HG03460 (cell line): Measurements from ENCODE around the gene FAM20B.

ENCODE experiments used
- ATAC-seq: cut with Tn5 transposase; IDR thresholded peaks from one replicate; pipeline ENCODE4 v1.9.1; 2021; ENCODE audit not compliant: unreplicated experiment

The FAM20B gene

DNA sequence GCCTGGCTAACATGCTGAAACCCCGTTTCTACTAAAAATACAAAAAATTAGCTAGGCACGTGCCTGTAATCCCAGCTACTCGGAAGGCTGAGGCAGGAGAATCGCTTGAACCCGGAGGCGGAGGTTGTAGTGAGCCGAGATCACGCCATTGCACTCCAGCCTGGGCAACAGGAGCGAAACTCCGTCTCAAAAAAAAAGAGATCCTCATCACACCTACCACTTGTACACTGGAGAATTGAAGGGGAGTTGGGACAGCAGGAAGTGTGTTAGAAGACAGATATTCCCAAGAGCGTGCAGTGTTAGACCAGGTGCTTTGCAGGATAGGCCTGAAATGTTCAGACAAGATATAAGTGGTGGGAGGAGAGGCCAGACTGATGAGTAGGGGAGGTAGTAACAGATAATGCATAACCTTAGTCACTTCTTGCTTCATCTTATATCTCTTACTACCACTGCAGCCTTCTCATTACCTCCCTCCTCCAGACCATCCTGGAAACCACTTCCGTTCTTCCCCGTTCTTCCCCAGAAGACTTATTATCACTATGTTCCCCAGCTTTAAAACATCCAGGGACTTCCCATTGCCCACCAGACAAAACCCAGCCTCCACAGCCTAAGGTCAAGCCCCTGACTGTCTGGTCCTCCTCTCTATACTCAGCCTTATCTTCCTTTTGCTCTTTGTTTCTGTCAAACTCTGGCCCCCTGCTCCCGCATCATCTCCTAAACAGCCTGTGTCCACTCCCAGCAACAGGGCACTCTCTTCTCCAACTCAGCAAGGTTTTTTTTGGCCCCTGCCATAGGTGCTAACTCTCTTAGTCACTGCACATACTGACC, 21.3 kb downstream of the FAM20B start:
- ATAC-seq = no peak

- ATAC-seq = no peak
These were observed 21.9 kb downstream of the FAM20B start for GRCh38 chr1:179047636-179047997.

DNA sequence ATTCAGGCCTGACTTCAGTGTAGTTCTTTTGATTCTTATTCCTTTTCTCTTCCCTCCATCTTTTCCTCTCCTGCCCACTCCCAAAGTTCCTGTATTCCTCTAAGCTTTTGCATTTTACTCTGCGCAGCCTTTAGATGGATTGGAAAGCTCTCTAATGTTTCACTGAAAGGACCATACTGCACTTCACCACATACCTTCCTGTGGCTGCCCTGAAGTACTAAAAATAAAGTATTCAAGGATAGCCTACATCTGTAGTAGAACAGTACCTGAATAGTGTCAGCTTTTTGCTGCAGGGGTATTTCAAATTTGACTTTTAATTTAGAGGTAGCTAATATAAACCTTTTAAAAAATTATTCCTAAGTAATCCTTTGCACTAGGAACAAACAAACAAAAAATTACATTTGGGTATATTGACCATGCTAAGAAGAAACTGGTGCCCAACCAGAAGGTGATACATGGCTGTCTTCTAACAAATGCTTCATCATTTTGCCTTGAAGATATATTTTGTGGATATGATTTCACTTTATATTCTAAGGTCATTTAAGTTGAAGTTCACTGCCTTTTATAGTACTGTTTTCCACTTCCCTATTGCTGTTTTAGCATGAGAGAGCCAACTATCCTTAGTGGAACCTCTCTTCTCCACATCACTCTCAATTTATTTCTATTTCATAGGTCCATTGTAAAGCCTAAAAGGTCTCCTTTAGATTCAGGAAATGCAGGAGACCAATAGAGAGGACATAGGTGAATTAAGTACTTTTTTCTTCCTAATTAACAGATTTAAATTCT, 22.8 kb downstream of the FAM20B start:
- ATAC-seq = no peak

GRCh38 chr1:179052776-179053175, 27.1 kb downstream of the FAM20B start:
- no peak for ATAC-seq

GRCh38 chr1:179053486-179053885, 27.8 kb downstream of the FAM20B start:
- ATAC-seq = no peak

DNA sequence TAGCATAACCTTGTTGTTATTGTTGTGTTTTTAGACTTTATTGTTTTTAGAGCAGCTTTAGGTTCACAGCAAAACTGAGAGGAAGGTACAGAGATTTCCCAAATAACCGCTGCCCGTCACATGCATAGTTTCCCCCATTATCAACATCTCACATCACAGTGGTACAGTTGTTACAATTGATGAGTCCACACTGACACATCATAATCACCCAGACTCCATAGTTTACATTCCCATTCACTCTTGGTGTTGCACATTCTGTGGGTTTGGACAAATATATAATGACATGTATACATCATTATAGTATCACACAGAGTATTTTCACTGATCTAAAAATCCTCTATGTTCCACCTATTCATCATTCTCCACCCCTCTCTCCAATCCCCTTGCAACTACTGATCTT, 30.2 kb downstream of the FAM20B start:
- no peak for ATAC-seq

- ATAC-seq = no peak
These were observed 33.1 kb downstream of the FAM20B start for GRCh38 chr1:179058487-179059483.

- ATAC-seq = no peak
These were observed 35.9 kb downstream of the FAM20B start for GRCh38 chr1:179061360-179062282.

GRCh38 chr1:179066471-179066870, 40.8 kb downstream of the FAM20B start:
- no peak for ATAC-seq

DNA sequence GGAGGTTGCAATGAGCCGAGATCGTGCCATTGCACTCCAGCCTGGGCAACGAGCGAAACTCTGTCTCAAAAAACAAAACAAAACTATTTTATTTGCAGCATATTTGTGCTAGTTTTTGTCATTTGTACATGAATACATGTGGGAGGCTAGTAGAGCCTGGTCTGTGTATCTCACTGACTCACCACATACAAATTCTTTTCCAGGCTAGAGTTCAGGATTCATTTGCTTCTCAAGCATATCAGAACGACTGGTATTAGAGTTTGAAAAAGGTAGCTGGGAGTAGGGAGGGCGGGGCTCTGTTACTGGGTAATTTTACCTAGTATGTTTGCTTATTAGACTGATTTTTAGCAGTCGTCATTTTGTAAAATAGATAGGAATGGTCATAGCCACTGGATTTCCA, 51.7 kb downstream of the FAM20B start:
- ATAC-seq = no peak

GRCh38 chr1:179079113-179079761, 53.5 kb downstream of the FAM20B start:
- no peak for ATAC-seq

GRCh38 chr1:179080866-179081686, 55.4 kb downstream of the FAM20B start:
- peak; percentile 3 for ATAC-seq

DNA sequence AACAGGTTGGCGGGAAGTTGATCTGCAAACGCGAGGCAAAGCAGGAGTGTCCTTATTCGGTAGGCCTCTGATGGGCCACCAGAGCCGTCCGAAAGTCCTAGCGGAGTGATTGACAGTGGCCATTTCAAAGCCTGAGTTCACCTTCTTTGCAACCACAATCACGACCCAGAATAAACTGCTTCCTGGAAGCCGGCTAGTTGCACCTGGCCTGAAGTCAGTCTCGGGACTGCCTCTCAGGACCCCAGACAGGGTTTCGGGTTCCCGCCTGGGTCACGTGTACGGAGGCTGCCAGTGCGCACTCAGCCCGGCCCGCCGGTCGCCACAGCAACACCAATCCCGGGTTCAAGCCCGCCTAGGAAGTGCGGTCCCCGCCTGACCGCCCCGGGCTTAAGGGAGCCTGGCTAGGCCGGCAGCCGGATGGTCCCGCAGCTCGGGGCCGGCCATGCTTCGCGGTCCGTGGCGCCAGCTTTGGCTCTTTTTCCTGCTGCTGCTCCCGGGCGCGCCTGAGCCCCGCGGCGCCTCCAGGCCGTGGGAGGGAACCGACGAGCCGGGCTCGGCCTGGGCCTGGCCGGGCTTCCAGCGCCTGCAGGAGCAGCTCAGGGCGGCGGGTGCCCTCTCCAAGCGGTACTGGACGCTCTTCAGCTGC, 56.1 kb downstream of the FAM20B start, which contains the start of gene TOR3A:
Gene TOR3A (plus strand): TSS at position 384 of the 646 bp plus-strand sequence. CDS start 59 bp downstream, at position 443.
- peak; percentile 87 for ATAC-seq

GRCh38 chr1:179082333-179082998, 56.8 kb downstream of the FAM20B start:
- ATAC-seq = peak; percentile 7

DNA sequence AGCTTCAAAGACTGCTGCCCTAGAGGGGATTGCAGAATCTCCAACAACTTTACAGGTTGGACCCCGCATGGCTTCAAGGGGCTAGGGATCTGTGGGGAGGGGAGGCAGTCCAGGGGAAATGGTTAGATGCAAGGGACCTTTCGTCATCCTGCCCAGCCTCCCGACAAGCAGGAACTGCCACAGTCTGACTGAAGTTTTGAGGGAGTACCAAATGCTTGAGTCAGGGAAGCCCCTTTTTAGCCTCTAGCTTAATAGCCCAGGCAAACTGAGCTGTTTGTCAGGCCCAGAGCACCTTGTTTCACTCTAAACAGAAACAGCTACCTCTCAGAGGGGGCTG, 57.3 kb downstream of the FAM20B start:
- no peak for ATAC-seq

GRCh38 chr1:179083533-179083932, 57.8 kb downstream of the FAM20B start:
- ATAC-seq = no peak

DNA sequence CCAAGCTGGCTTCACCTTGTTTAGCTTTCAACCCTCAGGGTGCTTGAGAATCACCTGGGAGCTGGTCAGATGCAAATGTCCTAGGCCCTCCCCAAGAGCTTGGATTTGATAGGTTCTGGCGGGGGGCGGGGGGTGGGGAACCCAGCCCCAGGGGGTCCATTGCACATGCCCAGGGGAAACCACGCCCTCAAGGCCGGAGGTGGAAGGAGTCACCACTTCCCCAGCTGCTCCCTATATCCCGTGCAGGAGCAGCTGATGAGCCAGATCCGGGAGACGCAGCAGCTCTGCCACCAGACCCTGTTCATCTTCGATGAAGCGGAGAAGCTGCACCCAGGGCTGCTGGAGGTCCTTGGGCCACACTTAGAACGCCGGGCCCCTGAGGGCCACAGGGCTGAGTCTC, 62.0 kb downstream of the FAM20B start:
- no peak for ATAC-seq
